H1 (cell line): ENCODE data around the gene CREBBP. TPM values are rescaled to one million over a fixed set of nuclear protein-coding genes. Genes with fewer than 3 reads are reported as not detected.

Experiments
- CBX8 ChIP-seq: fragments of 300-800, 300-1000 bp; sonication (generic); IDR thresholded peaks from 2 replicates; pipeline ENCODE4 v1.7.1; 2016; ENCODE audit warnings: low read depth, low read length, borderline replicate concordance
- CHD2 ChIP-seq: IDR thresholded peaks from 2 replicates; pipeline ENCODE4 v1.6.1; 2012; ENCODE audit warnings: low read length, improper control_type of control experiment
- E2F6 ChIP-seq: IDR thresholded peaks from 2 replicates; pipeline ENCODE4 v1.6.1; 2012; ENCODE audit warnings: inconsistent platforms
- EP300 ChIP-seq, 2 experiments: IDR thresholded peaks; 1 replicate in 1 of 2; 2 replicates in 1 of 2; pipeline ENCODE4 v1.6.1; 2011 to 2012; ENCODE audit warnings: low read depth in 2 of 2, low read length in 2 of 2, mild to moderate bottlenecking in 2 of 2, borderline replicate concordance in 1 of 2, inconsistent platforms in 1 of 2, moderate library complexity in 1 of 2
- GABPA ChIP-seq: IDR thresholded peaks from 2 replicates; pipeline ENCODE4 v1.6.1; 2011; ENCODE audit warnings: mild to moderate bottlenecking, low read length, moderate library complexity, borderline replicate concordance; ENCODE audit not compliant: insufficient read depth
- MAX ChIP-seq: IDR thresholded peaks from 2 replicates; pipeline ENCODE4 v1.6.1; 2012; ENCODE audit warnings: inconsistent platforms
- NRF1 ChIP-seq: IDR thresholded peaks from 2 replicates; pipeline ENCODE4 v1.6.1; 2011; ENCODE audit warnings: mild to moderate bottlenecking, low read depth, low read length, improper control_type of control experiment
- RBBP5 ChIP-seq: IDR thresholded peaks from 2 replicates; pipeline ENCODE4 v1.7.1; 2012; ENCODE audit warnings: low read depth, mild to moderate bottlenecking, inconsistent platforms, low read length, moderate library complexity, borderline replicate concordance
- TEAD4 ChIP-seq: IDR thresholded peaks from 2 replicates; pipeline ENCODE4 v1.6.1; 2012; ENCODE audit warnings: low read depth, low read length, inconsistent platforms, mixed read lengths
- polyA plus RNA-seq, 7 experiments: library from polyadenylated mRNA; depleted of rRNA in 3 of 7; stranded (reverse) in 5 of 7; unstranded in 2 of 7; fragments of >200 nt in 5 of 7; fragments of 200-250 nt in 2 of 7; gene quantifications; 1 replicate in 5 of 7; 2 replicates in 1 of 7; 4 replicates in 1 of 7; pipeline versions ENCODE4 v1.2.1 to v1.2.3, GENCODE V29; 2011 to 2013; ENCODE audit warnings: missing spikeins in 2 of 7, mixed read lengths in 2 of 7
- total RNA-seq: library from RNA; stranded (reverse); fragmentation: NEBNext Ultra II Directional; extraction: Animal tissue kit (Norgen Biotek cat#: 25700); gene quantifications from 2 replicates; pipeline ENCODE4 v1.2.1, GENCODE V29; 2021

Gene CREBBP
- total and polyA plus RNA-seq, 2 of the 8 experiments (the other 6 are each of a cell fraction or from before 2014, with no cell fraction given): 10.0 to 60.1 TPM

- no peak for TF ChIP-seq E2F6
- TF ChIP-seq EP300 (IDR thresholded peaks at IDR 0.05; ENCODE audit: borderline replicate concordance in 1 of 2, low read depth in 2 of 2, low read length in 2 of 2): no peak
- TF ChIP-seq RBBP5: no peak
- TF ChIP-seq NRF1: no peak
- TF ChIP-seq CHD2: no peak
- no peak for TF ChIP-seq GABPA
- TF ChIP-seq MAX: no peak
- no peak for TF ChIP-seq CBX8
- no peak for TF ChIP-seq TEAD4
- TF ChIP-seq, all 59 proteins: peak for 0
Observed at GRCh38 chr16:3776316-3776715, 104.2 kb downstream of the CREBBP start (continued).
